Keratinocyte (primary cell): Measurements from ENCODE around the gene PKP4. TPM values are rescaled to one million over a fixed set of nuclear protein-coding genes. Genes with fewer than 3 reads are reported as not detected.

Source experiments
- DNase-seq: peaks from one replicate; pipeline ENCODE4 v3.0.0-alpha.2; 2011; ENCODE audit warnings: low read depth, missing footprints, low spot score
- FAIRE-seq: peaks from 2 replicates; lab custom pipeline; 2011; peaks lifted over from hg19 to GRCh38; lab: Jason Lieb, UNC
- H2AFZ ChIP-seq: 2 replicates; pipeline ENCODE4 v1.6.0; 2012; ENCODE audit warnings: low read length, control low read depth, inconsistent platforms; ENCODE audit not compliant: control insufficient read depth
- H3K27ac ChIP-seq: 2 replicates; pipeline ENCODE4 v1.5.1; 2011; ENCODE audit warnings: low read length; ENCODE audit not compliant: control insufficient read depth, insufficient read depth
- H3K27me3 ChIP-seq: 3 replicates; pipeline ENCODE4 v1.6.0; 2011; ENCODE audit warnings: low read length; ENCODE audit not compliant: control insufficient read depth, insufficient read depth; ENCODE audit errors: extremely low read depth
- H3K36me3 ChIP-seq, 2 experiments: 2 replicates in 1 of 2; 3 replicates in 1 of 2; pipeline ENCODE4 v1.5.1; 2011; ENCODE audit warnings: low read length in 2 of 2, mild to moderate bottlenecking in 1 of 2; ENCODE audit not compliant: control insufficient read depth in 2 of 2, insufficient read depth in 2 of 2; ENCODE audit errors: extremely low read depth in 1 of 2
- H3K4me1 ChIP-seq: 3 replicates; pipeline ENCODE4 v1.5.1; 2011; ENCODE audit warnings: low read length; ENCODE audit not compliant: control insufficient read depth, insufficient read depth; ENCODE audit errors: extremely low read depth
- H3K4me2 ChIP-seq: 3 replicates; pipeline ENCODE4 v1.6.0; 2011; ENCODE audit warnings: low read depth, low read length; ENCODE audit not compliant: control insufficient read depth, insufficient read depth; ENCODE audit errors: extremely low read depth
- H3K4me3 ChIP-seq, 3 experiments: fragments of 200-600 bp in 1 of 3; sonication (generic) in 1 of 3; 2 replicates in 2 of 3; 3 replicates in 1 of 3; pipeline ENCODE4 v1.5.1; 2011 to 2016; ENCODE audit warnings: low read length in 3 of 3, mild to moderate bottlenecking in 3 of 3, control low read depth in 2 of 3, inconsistent platforms in 1 of 3, low read depth in 1 of 3, mixed read lengths in 1 of 3, mixed run types in 1 of 3, moderate library complexity in 1 of 3; ENCODE audit not compliant: control insufficient read depth in 2 of 3, insufficient read depth in 2 of 3; ENCODE audit errors: extremely low read depth in 1 of 3
- H3K79me2 ChIP-seq: 2 replicates; pipeline ENCODE4 v1.6.0; 2012; ENCODE audit warnings: low read length; ENCODE audit not compliant: control insufficient read depth, insufficient read depth
- H3K9ac ChIP-seq: 3 replicates; pipeline ENCODE4 v1.6.0; 2011; ENCODE audit warnings: low read length; ENCODE audit not compliant: control insufficient read depth, insufficient read depth; ENCODE audit errors: extremely low read depth
- H3K9me1 ChIP-seq: 3 replicates; pipeline ENCODE4 v1.6.0; 2011; ENCODE audit warnings: low read length; ENCODE audit not compliant: control insufficient read depth, insufficient read depth; ENCODE audit errors: extremely low read depth
- H3K9me3 ChIP-seq: 2 replicates; pipeline ENCODE4 v1.5.1; 2012; ENCODE audit warnings: low read depth, low read length; ENCODE audit not compliant: control insufficient read depth
- H4K20me1 ChIP-seq: 3 replicates; pipeline ENCODE4 v1.6.0; 2011; ENCODE audit warnings: low read length; ENCODE audit not compliant: control insufficient read depth, insufficient read depth; ENCODE audit errors: extremely low read depth
- CTCF ChIP-seq, 3 experiments: IDR thresholded peaks in 1 of 3; conservative IDR thresholded peaks in 1 of 3; optimal IDR thresholded peaks in 1 of 3; 2 replicates in 2 of 3; 3 replicates in 1 of 3; pipeline versions ENCODE3 to v1.5.1; 2011; ENCODE audit warnings: low read length in 3 of 3, mild to moderate bottlenecking in 3 of 3, moderate library complexity in 2 of 3, control low read depth in 1 of 3, inconsistent platforms in 1 of 3; ENCODE audit not compliant: insufficient read depth in 2 of 3; ENCODE audit errors: extremely low read depth in 1 of 3
- EZH2 ChIP-seq: IDR thresholded peaks from one replicate; pipeline ENCODE4 v1.6.1; 2012; ENCODE audit warnings: inconsistent platforms, mild to moderate bottlenecking, low read length, moderate library complexity
- dilution Hi-C: fragments of 300-500 bp; cut with MboI; formaldehyde crosslinking; loops from one replicate; pipeline ENCODE4 v1.7.0; 2020; ENCODE audit warnings: low sequenced_read_pairs; ENCODE audit not compliant: extremely low pct_ligation_motif_present
- polyA plus RNA-seq, 5 experiments: library from polyadenylated mRNA; depleted of rRNA in 3 of 5; stranded (reverse) in 3 of 5; stranded (forward) in 1 of 5; unstranded in 1 of 5; fragments of >200 nt; gene quantifications; 1 replicate in 1 of 5; 2 replicates in 3 of 5; 3 replicates in 1 of 5; pipeline versions ENCODE4 v1.2.1 to v1.2.3, GENCODE V29; 2011 to 2012; ENCODE audit warnings: missing spikeins in 2 of 5, low read depth in 1 of 5, low replicate concordance in 1 of 5

Gene PKP4
- polyA plus RNA-seq, 1 donor (not counting 4 experiments of a cell fraction or from before 2014, with no cell fraction given) = 43.8 TPM

GRCh38 chr2:158589303-158589702, 132.6 kb downstream of the PKP4 start:
- Histone ChIP-seq H3K4me1 (no peaks in the 10 kb centered on the region), H3K4me2 (no peak overlapping the region), H3K9ac (no peak overlapping the region), H3K9me1 (no peaks in the 10 kb centered on the region), H4K20me1 (no peaks in the 10 kb centered on the region), H3K79me2 (no peaks in the 10 kb centered on the region), H2AFZ (no peak overlapping the region), H3K36me3 (no peaks in the 10 kb centered on the region), H3K9me3 (no peaks in the 10 kb centered on the region), H3K4me3 (no peak overlapping the region), H3K27me3 (no peaks in the 10 kb centered on the region), H3K27ac (no peak overlapping the region)
- no peak for DNase-seq
- FAIRE-seq = no peak
- TF ChIP-seq CTCF (optimal IDR thresholded peaks at IDR 0.05 in 1 of 3, IDR thresholded peaks at IDR 0.05 in 1 of 3, conservative IDR thresholded peaks at IDR 0.05 in 1 of 3; ENCODE audit: extremely low read depth in 1 of 3, insufficient read depth in 2 of 3, low read length in 3 of 3) (no peak), EZH2 (no peak)
- dilution Hi-C loops = no loop called here

GRCh38 chr2:158598862-158599517, 142.2 kb downstream of the PKP4 start:
- H3K27ac ChIP-seq = peak overlapping the region; percentile 88
- H2AFZ ChIP-seq = no peak overlapping the region
- peak; percentile 90 for FAIRE-seq
- no peak overlapping the region for H3K9ac ChIP-seq
- no peaks in the 10 kb centered on the region for H3K9me1 ChIP-seq
- no peak for TF ChIP-seq EZH2
- no peak overlapping the region for H3K4me3 ChIP-seq
- peak overlapping the region; percentile 73 for H3K4me2 ChIP-seq
- H3K79me2 ChIP-seq = peaks cover 3% of the 10 kb centered on the region
- no peaks in the 10 kb centered on the region for H3K27me3 ChIP-seq
- no peak for DNase-seq
- H3K36me3 ChIP-seq = no peaks in the 10 kb centered on the region
- no peaks in the 10 kb centered on the region for H3K9me3 ChIP-seq
- dilution Hi-C loops = no loop called here
- no peaks in the 10 kb centered on the region for H4K20me1 ChIP-seq
- H3K4me1 ChIP-seq = peaks cover 39% of the 10 kb centered on the region
